Measurements from ENCODE around the gene RBM20. TPM values are rescaled to one million over a fixed set of nuclear protein-coding genes. Genes with fewer than 3 reads are reported as not detected.

Gene RBM20
- total and polyA plus RNA-seq, 2 of the 4 experiments (the other 2 are of a cell fraction): under 0.01 to 0.15 TPM

DNA sequence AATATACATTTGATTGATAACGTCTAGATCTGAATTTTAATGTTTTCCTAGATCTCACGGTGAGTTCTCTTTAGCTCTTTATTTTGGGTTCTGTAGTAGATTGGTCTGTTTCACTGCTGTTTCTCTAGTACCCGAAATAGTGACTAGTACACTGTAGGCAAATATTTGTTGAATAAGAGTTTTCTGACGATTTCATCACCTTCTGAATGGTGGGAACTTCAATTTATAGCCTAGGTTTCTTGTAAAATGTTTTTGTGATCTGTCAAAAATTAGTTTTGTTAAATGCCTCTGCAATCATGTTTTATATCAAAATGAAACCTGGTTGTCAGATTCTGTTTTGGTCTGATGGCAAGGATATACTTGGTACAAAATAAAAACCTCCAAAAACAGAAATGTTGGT, 237.8 kb downstream of the RBM20 start:
- Histone ChIP-seq H2AK5ac (ENCODE audit: low read depth, low read length) (no peak overlapping the region), H3K18ac (ENCODE audit: low read depth, low read length) (no peak overlapping the region), H4K91ac (ENCODE audit: insufficient read depth, low read depth, low read length) (no peak overlapping the region), H4K20me1 (ENCODE audit: insufficient read depth, low read length) (no peaks in the 10 kb centered on the region; the same call in 1 of the 2 replicates), H3K9ac (ENCODE audit: low read depth, low read length) (no peak overlapping the region), H2BK20ac (ENCODE audit: low read depth, low read length) (no peak overlapping the region), H3K9me1 (ENCODE audit: insufficient read depth, low read length) (no peaks in the 10 kb centered on the region; the same call in 1 of the 2 replicates), H4K8ac (ENCODE audit: low read depth in 2 of 2, low read length in 2 of 2) (no peak overlapping the region), H3K9me3 (ENCODE audit: control insufficient read depth, insufficient read depth, low read length) (no peaks in the 10 kb centered on the region), H3K23ac (ENCODE audit: low read depth, low read length) (no peak overlapping the region), H2BK120ac (ENCODE audit: low read depth, low read length) (no peak overlapping the region), H2AFZ (replicated peaks; ENCODE audit: low read length, poor library complexity) (no peak overlapping the region), H3K27ac (ENCODE audit: insufficient read depth, low read length) (no peak overlapping the region), H3K36me3 (ENCODE audit: control insufficient read depth, insufficient read depth, low read length) (peaks cover 9% of the 10 kb centered on the region), H3K4me3 (ENCODE audit: insufficient read depth, low read depth, low read length) (no peak overlapping the region), H2BK5ac (ENCODE audit: low read depth, low read length, poor library complexity, severe bottlenecking) (no peak overlapping the region), H4K5ac (ENCODE audit: low read depth, low read length) (no peak overlapping the region), H3K27me3 (ENCODE audit: control insufficient read depth, insufficient read depth, low read length) (no peaks in the 10 kb centered on the region), H2BK15ac (ENCODE audit: low read depth, low read length) (no peak overlapping the region), H2AK9ac (replicated peaks; ENCODE audit: low read depth, low read length, poor library complexity) (no peak overlapping the region), H3K14ac (replicated peaks; ENCODE audit: low read depth, low read length) (no peak overlapping the region), H3K56ac (ENCODE audit: extremely low read depth, insufficient read depth, low read length) (no peak overlapping the region), H3K4me2 (ENCODE audit: low read depth, low read length) (no peak overlapping the region), H3K4me1 (ENCODE audit: control insufficient read depth, insufficient read depth, low read length) (peaks cover 2% of the 10 kb centered on the region; the same call in 1 of the 2 replicates), H3K4ac (ENCODE audit: low read depth, low read length) (no peak overlapping the region), H3K79me1 (ENCODE audit: low read depth in 1 of 2, low read length in 2 of 2) (peaks cover 0 to 3% of the 10 kb centered on the region in 2 experiments; a peak in 2 of 4 replicates)
- dilution Hi-C loops (cut with HindIII; ENCODE audit: low sequenced_read_pairs, unreplicated experiment): no loop called here
- 100% methylated on average over 1 of the region's 4 CpGs; no CpG with 5 or more reads in 1 of the 2 experiments for WGBS, 2 experiments (ENCODE audit: extremely low coverage in 2 of 2, insufficient read length in 1 of 2)
- ChIA-PET POLR2A (ENCODE audit: unreplicated experiment) (no interaction called here), CTCF (interaction anchor here (0.7 kb wide), 1 partner anchor 47 kb away, joined by 3 read pairs; no protein-coding TSS in a partner anchor)
- TF ChIP-seq FOS (IDR thresholded peaks at IDR 0.05; ENCODE audit: low read depth, low read length) (no peak), SMC3 (IDR thresholded peaks at IDR 0.05; ENCODE audit: low read depth, low read length) (no peak), MAFK (IDR thresholded peaks at IDR 0.05; ENCODE audit: low read depth, low read length) (no peak), RFX5 (IDR thresholded peaks at IDR 0.05; ENCODE audit: low read depth, low read length) (no peak), MAZ (IDR thresholded peaks at IDR 0.05; ENCODE audit: borderline replicate concordance, low read depth, low read length) (no peak), POLR2A (IDR thresholded peaks at IDR 0.05; ENCODE audit: low read depth, low read length) (no peak), RCOR1 (IDR thresholded peaks at IDR 0.05; ENCODE audit: insufficient replicate concordance, low read length) (no peak), CEBPB (IDR thresholded peaks at IDR 0.05; ENCODE audit: low read depth, low read length) (no peak), BHLHE40 (IDR thresholded peaks at IDR 0.05; ENCODE audit: low read depth, low read length) (no peak), NFE2L2 (IDR thresholded peaks at IDR 0.05; ENCODE audit: low read depth, low read length) (no peak), RAD21 (IDR thresholded peaks at IDR 0.05; ENCODE audit: low read length) (no peak), MXI1 (IDR thresholded peaks at IDR 0.05; ENCODE audit: borderline replicate concordance, low read depth, low read length) (no peak), CHD1 (IDR thresholded peaks at IDR 0.05; ENCODE audit: low read depth, low read length) (no peak)
- TF ChIP-seq, protein P1, sequence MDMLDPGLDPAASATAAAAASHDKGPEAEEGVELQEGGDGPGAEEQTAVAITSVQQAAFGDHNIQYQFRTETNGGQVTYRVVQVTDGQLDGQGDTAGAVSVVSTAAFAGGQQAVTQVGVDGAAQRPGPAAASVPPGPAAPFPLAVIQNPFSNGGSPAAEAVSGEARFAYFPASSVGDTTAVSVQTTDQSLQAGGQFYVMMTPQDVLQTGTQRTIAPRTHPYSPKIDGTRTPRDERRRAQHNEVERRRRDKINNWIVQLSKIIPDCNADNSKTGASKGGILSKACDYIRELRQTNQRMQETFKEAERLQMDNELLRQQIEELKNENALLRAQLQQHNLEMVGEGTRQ (IDR thresholded peaks at IDR 0.05; ENCODE audit: low read depth, low read length): no peak
- TF ChIP-seq, protein P2, sequence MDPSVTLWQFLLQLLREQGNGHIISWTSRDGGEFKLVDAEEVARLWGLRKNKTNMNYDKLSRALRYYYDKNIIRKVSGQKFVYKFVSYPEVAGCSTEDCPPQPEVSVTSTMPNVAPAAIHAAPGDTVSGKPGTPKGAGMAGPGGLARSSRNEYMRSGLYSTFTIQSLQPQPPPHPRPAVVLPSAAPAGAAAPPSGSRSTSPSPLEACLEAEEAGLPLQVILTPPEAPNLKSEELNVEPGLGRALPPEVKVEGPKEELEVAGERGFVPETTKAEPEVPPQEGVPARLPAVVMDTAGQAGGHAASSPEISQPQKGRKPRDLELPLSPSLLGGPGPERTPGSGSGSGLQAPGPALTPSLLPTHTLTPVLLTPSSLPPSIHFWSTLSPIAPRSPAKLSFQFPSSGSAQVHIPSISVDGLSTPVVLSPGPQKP (IDR thresholded peaks at IDR 0.05; ENCODE audit: borderline replicate concordance, low read depth, low read length): no peak
- TF ChIP-seq, protein P3, sequence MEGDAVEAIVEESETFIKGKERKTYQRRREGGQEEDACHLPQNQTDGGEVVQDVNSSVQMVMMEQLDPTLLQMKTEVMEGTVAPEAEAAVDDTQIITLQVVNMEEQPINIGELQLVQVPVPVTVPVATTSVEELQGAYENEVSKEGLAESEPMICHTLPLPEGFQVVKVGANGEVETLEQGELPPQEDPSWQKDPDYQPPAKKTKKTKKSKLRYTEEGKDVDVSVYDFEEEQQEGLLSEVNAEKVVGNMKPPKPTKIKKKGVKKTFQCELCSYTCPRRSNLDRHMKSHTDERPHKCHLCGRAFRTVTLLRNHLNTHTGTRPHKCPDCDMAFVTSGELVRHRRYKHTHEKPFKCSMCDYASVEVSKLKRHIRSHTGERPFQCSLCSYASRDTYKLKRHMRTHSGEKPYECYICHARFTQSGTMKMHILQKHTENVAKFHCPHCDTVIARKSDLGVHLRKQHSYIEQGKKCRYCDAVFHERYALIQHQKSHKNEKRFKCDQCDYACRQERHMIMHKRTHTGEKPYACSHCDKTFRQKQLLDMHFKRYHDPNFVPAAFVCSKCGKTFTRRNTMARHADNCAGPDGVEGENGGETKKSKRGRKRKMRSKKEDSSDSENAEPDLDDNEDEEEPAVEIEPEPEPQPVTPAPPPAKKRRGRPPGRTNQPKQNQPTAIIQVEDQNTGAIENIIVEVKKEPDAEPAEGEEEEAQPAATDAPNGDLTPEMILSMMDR (conservative IDR thresholded peaks at IDR 0.05; ENCODE audit: low read depth, low read length): no peak
- intact Hi-C loops (cut with micrococcal nuclease): no loop called here
- DNase-seq (no peak), ATAC-seq (ENCODE audit: low read depth) (no peak)
- BruUV-seq (replicated peaks): no TSS peak
- in situ Hi-C loops (cut with MboI; ENCODE audit: low sequenced_read_pairs): loop anchor here (10.0 kb wide), 1 partner anchor 577 kb away; the partner anchor contains the start of gene SMNDC1
